Measurements from ENCODE around the gene RAD51B.

DNA sequence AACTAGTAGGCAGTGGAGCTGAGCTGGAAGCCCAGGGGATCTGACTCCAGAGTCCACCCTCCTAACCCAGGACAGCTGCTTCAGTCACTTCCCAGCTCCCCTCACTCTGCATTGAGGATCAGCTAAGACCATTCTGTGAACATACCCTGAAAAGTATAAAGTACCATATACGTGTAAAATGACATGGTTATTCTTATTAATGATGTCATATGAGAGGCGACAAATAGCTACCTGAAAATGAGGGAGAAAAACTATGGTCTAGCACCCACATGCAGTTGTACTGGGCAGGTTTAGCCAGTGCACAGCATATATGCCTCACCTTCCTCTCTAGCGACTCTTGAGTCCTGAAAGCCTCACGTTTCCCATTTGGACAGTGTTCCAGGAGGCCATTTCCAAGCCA is 461.9 kb downstream of the RAD51B start:
- no peak for TF ChIP-seq POLR2A (IDR thresholded peaks at IDR 0.05)
- TF ChIP-seq, protein P1, sequence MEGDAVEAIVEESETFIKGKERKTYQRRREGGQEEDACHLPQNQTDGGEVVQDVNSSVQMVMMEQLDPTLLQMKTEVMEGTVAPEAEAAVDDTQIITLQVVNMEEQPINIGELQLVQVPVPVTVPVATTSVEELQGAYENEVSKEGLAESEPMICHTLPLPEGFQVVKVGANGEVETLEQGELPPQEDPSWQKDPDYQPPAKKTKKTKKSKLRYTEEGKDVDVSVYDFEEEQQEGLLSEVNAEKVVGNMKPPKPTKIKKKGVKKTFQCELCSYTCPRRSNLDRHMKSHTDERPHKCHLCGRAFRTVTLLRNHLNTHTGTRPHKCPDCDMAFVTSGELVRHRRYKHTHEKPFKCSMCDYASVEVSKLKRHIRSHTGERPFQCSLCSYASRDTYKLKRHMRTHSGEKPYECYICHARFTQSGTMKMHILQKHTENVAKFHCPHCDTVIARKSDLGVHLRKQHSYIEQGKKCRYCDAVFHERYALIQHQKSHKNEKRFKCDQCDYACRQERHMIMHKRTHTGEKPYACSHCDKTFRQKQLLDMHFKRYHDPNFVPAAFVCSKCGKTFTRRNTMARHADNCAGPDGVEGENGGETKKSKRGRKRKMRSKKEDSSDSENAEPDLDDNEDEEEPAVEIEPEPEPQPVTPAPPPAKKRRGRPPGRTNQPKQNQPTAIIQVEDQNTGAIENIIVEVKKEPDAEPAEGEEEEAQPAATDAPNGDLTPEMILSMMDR (IDR thresholded peaks at IDR 0.05) = no peak
- TF ChIP-seq POLR2AphosphoS5 (IDR thresholded peaks at IDR 0.05; ENCODE audit: insufficient read depth in 1 of 2, low read depth in 1 of 2) = no peak

Data from vagina (tissue), 2 donors.